Measurements from ENCODE around the gene CLIC4. TPM values are rescaled to one million over a fixed set of nuclear protein-coding genes. Genes with fewer than 3 reads are reported as not detected.

The CLIC4 gene
- total RNA-seq, 1 experiment from 2014 or later = 242 TPM

DNA sequence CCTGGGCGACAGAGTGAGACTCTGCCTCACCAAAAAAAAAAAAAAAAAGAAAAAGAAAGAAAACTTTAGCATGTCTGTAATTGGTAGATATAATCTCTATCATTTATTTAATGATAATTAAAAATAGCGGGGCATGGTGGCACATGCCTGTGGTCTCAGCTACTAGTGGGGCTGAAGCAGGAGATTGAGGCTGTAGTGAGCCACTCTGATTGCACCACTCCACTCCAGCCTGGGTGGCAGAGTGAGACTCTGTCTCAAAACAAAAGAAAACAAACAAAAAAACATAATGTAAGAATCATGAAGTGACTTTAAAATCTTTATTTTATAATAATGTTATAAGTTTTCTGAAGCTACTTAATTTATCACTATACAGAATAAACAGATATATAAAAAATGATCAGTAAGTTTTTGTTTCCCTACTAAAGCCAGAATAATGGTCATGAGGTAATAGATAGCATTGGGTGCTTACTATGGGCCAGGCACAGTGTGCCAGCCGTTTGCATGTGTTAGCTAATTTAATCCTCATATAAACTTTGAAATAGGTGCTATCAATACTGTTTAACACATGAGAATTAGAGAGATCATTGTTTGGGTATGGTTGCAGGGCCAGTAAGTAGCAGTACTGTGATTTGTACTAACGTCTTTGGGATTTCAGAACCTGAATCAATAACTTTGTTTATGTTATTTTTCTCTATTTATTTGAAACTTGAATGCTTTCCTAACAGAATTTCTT is 23.8 kb downstream of the CLIC4 start:
- BruUV-seq (replicated peaks) = no TSS peak
- no peaks in the 10 kb centered on the region for H3K9me3 Mint-ChIP-seq (ENCODE audit: unreplicated experiment)
- TF ChIP-seq, protein P1, sequence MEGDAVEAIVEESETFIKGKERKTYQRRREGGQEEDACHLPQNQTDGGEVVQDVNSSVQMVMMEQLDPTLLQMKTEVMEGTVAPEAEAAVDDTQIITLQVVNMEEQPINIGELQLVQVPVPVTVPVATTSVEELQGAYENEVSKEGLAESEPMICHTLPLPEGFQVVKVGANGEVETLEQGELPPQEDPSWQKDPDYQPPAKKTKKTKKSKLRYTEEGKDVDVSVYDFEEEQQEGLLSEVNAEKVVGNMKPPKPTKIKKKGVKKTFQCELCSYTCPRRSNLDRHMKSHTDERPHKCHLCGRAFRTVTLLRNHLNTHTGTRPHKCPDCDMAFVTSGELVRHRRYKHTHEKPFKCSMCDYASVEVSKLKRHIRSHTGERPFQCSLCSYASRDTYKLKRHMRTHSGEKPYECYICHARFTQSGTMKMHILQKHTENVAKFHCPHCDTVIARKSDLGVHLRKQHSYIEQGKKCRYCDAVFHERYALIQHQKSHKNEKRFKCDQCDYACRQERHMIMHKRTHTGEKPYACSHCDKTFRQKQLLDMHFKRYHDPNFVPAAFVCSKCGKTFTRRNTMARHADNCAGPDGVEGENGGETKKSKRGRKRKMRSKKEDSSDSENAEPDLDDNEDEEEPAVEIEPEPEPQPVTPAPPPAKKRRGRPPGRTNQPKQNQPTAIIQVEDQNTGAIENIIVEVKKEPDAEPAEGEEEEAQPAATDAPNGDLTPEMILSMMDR (IDR thresholded peaks at IDR 0.05; ENCODE audit: unreplicated experiment) = no peak
- ChIA-PET POLR2A (interaction anchor here (0.6 to 7.1 kb wide), 3 partner anchors 10 to 23 kb away, joined by 3 to 50 read pairs (median 4); partner anchors contain the start of gene CLIC4), CTCF (interaction anchor here (0.6 to 1.0 kb wide), 5 partner anchors 17 to 146 kb away, joined by 3 to 5 read pairs (median 3); no protein-coding TSS in a partner anchor)
- intact Hi-C loops (cut with micrococcal nuclease) = no loop called here
- H3K4me3 Mint-ChIP-seq (ENCODE audit: unreplicated experiment) = no peak overlapping the region
- peaks cover 20% of the 10 kb centered on the region for H3K4me1 Mint-ChIP-seq (ENCODE audit: insufficient read depth, unreplicated experiment)
- no peak overlapping the region for H3K27ac Mint-ChIP-seq (ENCODE audit: low read depth, unreplicated experiment)
- no peak for DNase-seq (ENCODE audit: unreplicated experiment)
- no peaks in the 10 kb centered on the region for H3K36me3 Mint-ChIP-seq (ENCODE audit: insufficient read depth, unreplicated experiment)
- H3K27me3 Mint-ChIP-seq (ENCODE audit: insufficient read depth, unreplicated experiment) = no peaks in the 10 kb centered on the region

DNA sequence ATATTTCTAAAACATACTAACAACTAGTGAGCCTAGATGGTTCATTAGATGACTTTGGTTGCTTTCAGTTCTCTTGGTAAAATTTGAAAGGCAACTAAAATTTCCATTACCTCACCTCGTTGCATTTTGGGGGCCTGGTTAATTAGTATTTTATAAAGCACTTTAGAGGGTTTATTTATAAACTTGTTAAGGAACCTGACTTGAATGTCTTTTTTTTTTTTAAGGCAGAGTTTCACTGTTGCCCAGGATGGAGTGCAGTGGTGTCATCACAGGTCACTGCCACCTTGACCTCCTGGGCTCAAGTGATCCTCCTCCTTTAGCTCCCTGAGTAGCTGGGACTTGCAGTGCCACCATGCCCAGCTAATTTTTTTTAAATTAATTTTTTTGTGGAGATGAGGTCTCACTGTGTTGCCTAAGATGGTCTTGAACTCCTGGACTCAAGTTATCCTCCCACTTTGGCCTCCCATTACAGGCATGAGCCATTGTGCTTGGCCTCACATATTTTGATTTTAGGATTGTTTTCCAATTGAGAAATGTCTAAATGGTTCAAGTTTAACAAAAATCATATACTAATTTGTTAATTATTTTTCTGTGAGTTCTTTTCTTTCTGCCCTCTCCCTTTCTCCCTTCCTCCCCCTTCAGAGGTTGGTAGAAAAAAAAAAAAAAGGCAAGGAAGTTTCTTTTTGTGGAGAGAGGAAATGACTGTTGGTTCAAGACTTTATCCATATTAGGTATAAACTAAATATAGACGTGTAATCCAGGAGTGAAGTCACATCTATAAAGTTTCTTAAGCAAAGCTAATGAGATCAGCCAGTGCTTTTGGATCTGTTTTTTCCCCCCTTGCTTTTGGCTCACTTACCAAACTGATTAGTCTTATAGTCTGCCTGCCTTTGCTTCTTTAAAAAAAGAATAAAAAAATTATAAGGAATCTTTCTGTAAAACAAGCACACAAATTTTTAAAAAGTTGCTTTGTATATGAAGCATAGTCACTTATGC is 24.7 kb downstream of the CLIC4 start:
- peaks cover 1% of the 10 kb centered on the region for H3K36me3 Mint-ChIP-seq (ENCODE audit: insufficient read depth, unreplicated experiment)
- ChIA-PET POLR2A (interaction anchor here (0.6 to 7.1 kb wide), 6 partner anchors 11 to 51 kb away, joined by 3 to 50 read pairs (median 3); partner anchors contain the start of gene CLIC4), CTCF (interaction anchor here (0.6 to 1.0 kb wide), 4 partner anchors 15 to 57 kb away, joined by 3 to 5 read pairs (median 4); no protein-coding TSS in a partner anchor)
- H3K9me3 Mint-ChIP-seq (ENCODE audit: unreplicated experiment) = no peaks in the 10 kb centered on the region
- H3K27me3 Mint-ChIP-seq (ENCODE audit: insufficient read depth, unreplicated experiment) = no peaks in the 10 kb centered on the region
- H3K4me1 Mint-ChIP-seq (ENCODE audit: insufficient read depth, unreplicated experiment) = peaks cover 17% of the 10 kb centered on the region
- DNase-seq (ENCODE audit: unreplicated experiment) = peak; percentile 73
- intact Hi-C loops (cut with micrococcal nuclease) = no loop called here
- H3K27ac Mint-ChIP-seq (ENCODE audit: low read depth, unreplicated experiment) = peak overlapping the region; percentile 88
- BruUV-seq (replicated peaks) = no TSS peak
- H3K4me3 Mint-ChIP-seq (ENCODE audit: unreplicated experiment) = no peak overlapping the region
- TF ChIP-seq, protein P1 (IDR thresholded peaks at IDR 0.05; ENCODE audit: unreplicated experiment) = no peak

DNA sequence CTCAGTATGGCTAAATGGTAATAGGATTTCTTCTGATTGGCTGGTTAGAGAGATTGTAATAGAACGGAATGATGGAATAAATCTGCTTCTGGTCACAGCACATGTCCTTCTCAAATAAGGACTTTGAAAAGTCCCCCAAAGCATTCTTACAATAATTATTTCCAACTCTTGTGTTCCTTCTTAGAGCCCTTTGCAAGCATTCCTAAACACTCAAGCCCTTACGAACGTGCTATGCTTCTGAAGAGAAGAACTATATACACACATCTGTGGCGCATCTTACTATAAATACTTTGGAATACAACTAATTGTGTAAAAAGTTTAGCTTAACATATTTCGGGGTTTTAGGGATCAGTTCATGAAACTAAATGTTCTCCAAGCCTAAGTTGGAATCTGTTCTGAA is 25.6 kb downstream of the CLIC4 start:
- TF ChIP-seq, protein P1 (IDR thresholded peaks at IDR 0.05; ENCODE audit: unreplicated experiment) = no peak
- Mint-ChIP-seq H3K4me3 (ENCODE audit: unreplicated experiment) (no peak overlapping the region), H3K9me3 (ENCODE audit: unreplicated experiment) (no peaks in the 10 kb centered on the region), H3K27me3 (ENCODE audit: insufficient read depth, unreplicated experiment) (no peaks in the 10 kb centered on the region), H3K36me3 (ENCODE audit: insufficient read depth, unreplicated experiment) (peaks cover 5% of the 10 kb centered on the region), H3K27ac (ENCODE audit: low read depth, unreplicated experiment) (peak overlapping the region; percentile 88), H3K4me1 (ENCODE audit: insufficient read depth, unreplicated experiment) (peaks cover 12% of the 10 kb centered on the region)
- ChIA-PET POLR2A (interaction anchor here (0.7 to 7.1 kb wide), 4 partner anchors 13 to 52 kb away, joined by 3 to 50 read pairs (median 3); partner anchors contain the start of gene CLIC4), CTCF (interaction anchor here (0.8 to 1.0 kb wide), 2 partner anchors 10 to 23 kb away, joined by 3 read pairs; no protein-coding TSS in a partner anchor)
- DNase-seq (ENCODE audit: unreplicated experiment) = no peak
- intact Hi-C loops (cut with micrococcal nuclease) = no loop called here
- BruUV-seq (replicated peaks) = no TSS peak

Data from MCF 10A (cell line).